ENCODE measurements around the gene EIF2S1. TPM values are rescaled to one million over a fixed set of nuclear protein-coding genes. Genes with fewer than 3 reads are reported as not detected.

EIF2S1 gene
- total RNA-seq, 2 donors from 2014 or later: 114 to 136 TPM

DNA sequence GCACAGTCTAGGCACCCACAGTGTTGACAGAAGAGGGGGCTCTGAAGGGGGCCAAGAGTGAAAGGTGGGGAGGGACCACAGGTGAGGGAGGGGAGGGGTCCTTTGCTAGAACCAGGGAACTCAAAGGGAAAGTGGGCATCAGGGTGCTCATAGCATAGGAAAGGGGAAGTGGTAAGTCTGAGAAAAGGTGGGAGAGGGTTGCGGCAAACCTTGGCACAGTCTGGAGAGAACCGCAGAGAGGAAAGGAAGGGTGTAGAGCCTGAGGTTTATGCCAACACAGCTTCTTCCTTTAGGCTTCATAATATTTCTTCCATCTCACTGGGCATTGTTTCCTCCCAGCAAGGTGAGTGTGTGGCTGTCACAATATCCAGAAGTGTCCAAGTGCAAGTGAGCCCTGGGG lies 63.3 kb downstream of the EIF2S1 start:
- Mint-ChIP-seq H3K27ac (no peak overlapping the region), H3K36me3 (ENCODE audit: low read depth) (no peaks in the 10 kb centered on the region), H3K4me1 (peaks cover 10% of the 10 kb centered on the region), H3K4me3 (no peak overlapping the region), H3K27me3 (ENCODE audit: insufficient read depth) (no peaks in the 10 kb centered on the region), H3K9me3 (no peaks in the 10 kb centered on the region)
- TF ChIP-seq, protein P1, sequence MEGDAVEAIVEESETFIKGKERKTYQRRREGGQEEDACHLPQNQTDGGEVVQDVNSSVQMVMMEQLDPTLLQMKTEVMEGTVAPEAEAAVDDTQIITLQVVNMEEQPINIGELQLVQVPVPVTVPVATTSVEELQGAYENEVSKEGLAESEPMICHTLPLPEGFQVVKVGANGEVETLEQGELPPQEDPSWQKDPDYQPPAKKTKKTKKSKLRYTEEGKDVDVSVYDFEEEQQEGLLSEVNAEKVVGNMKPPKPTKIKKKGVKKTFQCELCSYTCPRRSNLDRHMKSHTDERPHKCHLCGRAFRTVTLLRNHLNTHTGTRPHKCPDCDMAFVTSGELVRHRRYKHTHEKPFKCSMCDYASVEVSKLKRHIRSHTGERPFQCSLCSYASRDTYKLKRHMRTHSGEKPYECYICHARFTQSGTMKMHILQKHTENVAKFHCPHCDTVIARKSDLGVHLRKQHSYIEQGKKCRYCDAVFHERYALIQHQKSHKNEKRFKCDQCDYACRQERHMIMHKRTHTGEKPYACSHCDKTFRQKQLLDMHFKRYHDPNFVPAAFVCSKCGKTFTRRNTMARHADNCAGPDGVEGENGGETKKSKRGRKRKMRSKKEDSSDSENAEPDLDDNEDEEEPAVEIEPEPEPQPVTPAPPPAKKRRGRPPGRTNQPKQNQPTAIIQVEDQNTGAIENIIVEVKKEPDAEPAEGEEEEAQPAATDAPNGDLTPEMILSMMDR (conservative IDR thresholded peaks at IDR 0.05): no peak
- Histone ChIP-seq H3K27ac (ENCODE audit: low read depth, low read length) (no peak overlapping the region), H3K36me3 (ENCODE audit: control insufficient read depth, insufficient read depth, low read length) (no peaks in the 10 kb centered on the region), H3K4me3 (ENCODE audit: low read length) (no peak overlapping the region), H3K4me1 (ENCODE audit: control insufficient read depth, insufficient read depth, low read length) (peaks cover 3% of the 10 kb centered on the region), H3K27me3 (ENCODE audit: control insufficient read depth, insufficient read depth, low read length, poor library complexity, severe bottlenecking) (no peaks in the 10 kb centered on the region), H3K9me3 (ENCODE audit: control insufficient read depth, low read length) (no peaks in the 10 kb centered on the region), H3K9ac (ENCODE audit: extremely low read depth, low read length, poor library complexity, severe bottlenecking) (no peak overlapping the region)
- DNase-seq: no peak
- 88 to 100% methylated on average over 2 of the region's 2 CpGs for WGBS, 2 experiments (ENCODE audit: insufficient coverage in 1 of 2, insufficient read length in 1 of 2)

- WGBS, 2 experiments (ENCODE audit: insufficient coverage in 1 of 2, insufficient read length in 1 of 2): 82% methylated on average over 3 of the region's 3 CpGs; no CpG with 5 or more reads in 1 of the 2 experiments
- H3K9me3 Mint-ChIP-seq: no peaks in the 10 kb centered on the region
- no peak overlapping the region for H3K27ac Mint-ChIP-seq
- no peak overlapping the region for H3K27ac ChIP-seq (ENCODE audit: low read depth, low read length)
- no peaks in the 10 kb centered on the region for H3K27me3 ChIP-seq (ENCODE audit: control insufficient read depth, insufficient read depth, low read length, poor library complexity, severe bottlenecking)
- H3K4me1 Mint-ChIP-seq: peaks cover 15% of the 10 kb centered on the region
- no peaks in the 10 kb centered on the region for H3K27me3 Mint-ChIP-seq (ENCODE audit: insufficient read depth)
- H3K36me3 ChIP-seq (ENCODE audit: control insufficient read depth, insufficient read depth, low read length): no peaks in the 10 kb centered on the region
- TF ChIP-seq, protein P1 (conservative IDR thresholded peaks at IDR 0.05): no peak
- no peak overlapping the region for H3K9ac ChIP-seq (ENCODE audit: extremely low read depth, low read length, poor library complexity, severe bottlenecking)
- H3K4me3 ChIP-seq (ENCODE audit: low read length): no peak overlapping the region
- no peaks in the 10 kb centered on the region for H3K36me3 Mint-ChIP-seq (ENCODE audit: low read depth)
- H3K9me3 ChIP-seq (ENCODE audit: control insufficient read depth, low read length): no peaks in the 10 kb centered on the region
- H3K4me1 ChIP-seq (ENCODE audit: control insufficient read depth, insufficient read depth, low read length): peaks cover 5% of the 10 kb centered on the region
- H3K4me3 Mint-ChIP-seq: no peak overlapping the region
- DNase-seq: no peak
These were observed 64.4 kb downstream of the EIF2S1 start for GRCh38 chr14:67424539-67424938.

GRCh38 chr14:67425608-67426007 lies 65.5 kb downstream of the EIF2S1 start:
- H3K9me3 ChIP-seq (ENCODE audit: control insufficient read depth, low read length): no peaks in the 10 kb centered on the region
- H3K27ac ChIP-seq (ENCODE audit: low read depth, low read length): no peak overlapping the region
- no peaks in the 10 kb centered on the region for H3K27me3 ChIP-seq (ENCODE audit: control insufficient read depth, insufficient read depth, low read length, poor library complexity, severe bottlenecking)
- Mint-ChIP-seq H3K4me1 (peaks cover 26% of the 10 kb centered on the region), H3K9me3 (no peaks in the 10 kb centered on the region), H3K36me3 (ENCODE audit: low read depth) (no peaks in the 10 kb centered on the region), H3K27ac (no peak overlapping the region), H3K27me3 (ENCODE audit: insufficient read depth) (no peaks in the 10 kb centered on the region), H3K4me3 (no peak overlapping the region)
- H3K9ac ChIP-seq (ENCODE audit: extremely low read depth, low read length, poor library complexity, severe bottlenecking): no peak overlapping the region
- no peak for DNase-seq
- WGBS, 2 experiments (ENCODE audit: insufficient coverage in 1 of 2, insufficient read length in 1 of 2): 90 to 98% methylated on average over 2 to 4 of the region's 4 CpGs
- H3K4me1 ChIP-seq (ENCODE audit: control insufficient read depth, insufficient read depth, low read length): peaks cover 5% of the 10 kb centered on the region
- no peak overlapping the region for H3K4me3 ChIP-seq (ENCODE audit: low read length)
- no peaks in the 10 kb centered on the region for H3K36me3 ChIP-seq (ENCODE audit: control insufficient read depth, insufficient read depth, low read length)
- TF ChIP-seq, protein P1 (conservative IDR thresholded peaks at IDR 0.05): no peak
